ENCODE measurements around the gene AGBL3.

GRCh38 chr7:134996097-134996550, 9.8 kb downstream of the AGBL3 start:
- TF ChIP-seq POLR2A (IDR thresholded peaks at IDR 0.05; ENCODE audit: low read length) (no peak), GATA1 (IDR thresholded peaks at IDR 0.05; ENCODE audit: low read depth, low read length) (no peak)
